ENCODE measurements around the gene CWC27.

DNA sequence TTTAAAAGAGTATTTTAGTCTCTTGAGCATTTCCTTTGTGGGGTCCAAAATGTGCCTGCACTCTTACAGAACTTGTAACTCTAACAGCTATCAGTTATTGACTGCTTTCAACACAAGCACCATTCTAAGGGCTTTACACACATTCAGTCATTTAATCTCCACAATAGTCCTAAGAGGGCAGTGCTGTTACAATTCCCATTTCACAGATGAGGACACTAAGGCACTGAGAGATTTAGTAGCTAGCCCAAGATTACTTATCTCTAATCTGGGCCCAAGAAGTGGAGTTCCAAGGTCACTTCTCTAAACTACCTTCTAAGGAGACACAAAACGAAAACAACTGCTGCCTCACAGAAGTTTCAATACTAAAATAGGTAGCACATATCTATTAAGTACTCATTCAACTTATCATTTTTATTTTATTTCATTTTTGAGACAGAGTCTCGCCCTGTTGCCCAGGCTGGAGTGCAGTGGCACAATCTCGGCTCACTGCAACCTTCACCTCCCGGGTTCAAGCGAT is 275.2 kb downstream of the CWC27 start:
- no peak for TF ChIP-seq RCOR1 (IDR thresholded peaks at IDR 0.05; ENCODE audit: low read length)
- no peak for TF ChIP-seq SIN3A (IDR thresholded peaks at IDR 0.05; ENCODE audit: borderline replicate concordance, low read depth, low read length)
- TF ChIP-seq, protein P1, sequence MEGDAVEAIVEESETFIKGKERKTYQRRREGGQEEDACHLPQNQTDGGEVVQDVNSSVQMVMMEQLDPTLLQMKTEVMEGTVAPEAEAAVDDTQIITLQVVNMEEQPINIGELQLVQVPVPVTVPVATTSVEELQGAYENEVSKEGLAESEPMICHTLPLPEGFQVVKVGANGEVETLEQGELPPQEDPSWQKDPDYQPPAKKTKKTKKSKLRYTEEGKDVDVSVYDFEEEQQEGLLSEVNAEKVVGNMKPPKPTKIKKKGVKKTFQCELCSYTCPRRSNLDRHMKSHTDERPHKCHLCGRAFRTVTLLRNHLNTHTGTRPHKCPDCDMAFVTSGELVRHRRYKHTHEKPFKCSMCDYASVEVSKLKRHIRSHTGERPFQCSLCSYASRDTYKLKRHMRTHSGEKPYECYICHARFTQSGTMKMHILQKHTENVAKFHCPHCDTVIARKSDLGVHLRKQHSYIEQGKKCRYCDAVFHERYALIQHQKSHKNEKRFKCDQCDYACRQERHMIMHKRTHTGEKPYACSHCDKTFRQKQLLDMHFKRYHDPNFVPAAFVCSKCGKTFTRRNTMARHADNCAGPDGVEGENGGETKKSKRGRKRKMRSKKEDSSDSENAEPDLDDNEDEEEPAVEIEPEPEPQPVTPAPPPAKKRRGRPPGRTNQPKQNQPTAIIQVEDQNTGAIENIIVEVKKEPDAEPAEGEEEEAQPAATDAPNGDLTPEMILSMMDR (IDR thresholded peaks at IDR 0.05): no peak
- TF ChIP-seq POLR2AphosphoS5 (IDR thresholded peaks at IDR 0.05; ENCODE audit: low read depth, low read length): no peak
- TF ChIP-seq, protein P2, sequence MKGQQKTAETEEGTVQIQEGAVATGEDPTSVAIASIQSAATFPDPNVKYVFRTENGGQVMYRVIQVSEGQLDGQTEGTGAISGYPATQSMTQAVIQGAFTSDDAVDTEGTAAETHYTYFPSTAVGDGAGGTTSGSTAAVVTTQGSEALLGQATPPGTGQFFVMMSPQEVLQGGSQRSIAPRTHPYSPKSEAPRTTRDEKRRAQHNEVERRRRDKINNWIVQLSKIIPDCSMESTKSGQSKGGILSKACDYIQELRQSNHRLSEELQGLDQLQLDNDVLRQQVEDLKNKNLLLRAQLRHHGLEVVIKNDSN (IDR thresholded peaks at IDR 0.05; ENCODE audit: borderline replicate concordance, low read depth): no peak
- TF ChIP-seq EP300 (IDR thresholded peaks at IDR 0.05; ENCODE audit: borderline replicate concordance in 1 of 2, low read depth in 1 of 2, low read length in 1 of 2): no peak
- no peak for TF ChIP-seq TEAD4 (IDR thresholded peaks at IDR 0.05; ENCODE audit: borderline replicate concordance, insufficient read depth)
- TF ChIP-seq GABPA (IDR thresholded peaks at IDR 0.05; ENCODE audit: low read depth): no peak
- TF ChIP-seq RAD21 (IDR thresholded peaks at IDR 0.05; ENCODE audit: low read length): no peak
- TF ChIP-seq CHD2 (IDR thresholded peaks at IDR 0.05; ENCODE audit: low read length, partially characterized antibody): no peak
- TF ChIP-seq FOSL2 (IDR thresholded peaks at IDR 0.05; ENCODE audit: borderline replicate concordance, low read depth): no peak

All from SK-N-SH (cell line).